ENCODE measurements around the gene IFNA6. TPM values are rescaled to one million over a fixed set of nuclear protein-coding genes. Genes with fewer than 3 reads are reported as not detected.

The IFNA6 gene
- total RNA-seq (2021) = not detected in 2 replicates
- not detected for Bru-seq, nascent RNA
- percentile 23 among the genes with signal in this experiment for BruChase-seq, experiment 1, labeled RNA remaining after a 2-hour chase
- not detected for BruChase-seq, experiment 2, labeled RNA remaining after a 6-hour chase
- long read RNA-seq = 0 reads

DNA sequence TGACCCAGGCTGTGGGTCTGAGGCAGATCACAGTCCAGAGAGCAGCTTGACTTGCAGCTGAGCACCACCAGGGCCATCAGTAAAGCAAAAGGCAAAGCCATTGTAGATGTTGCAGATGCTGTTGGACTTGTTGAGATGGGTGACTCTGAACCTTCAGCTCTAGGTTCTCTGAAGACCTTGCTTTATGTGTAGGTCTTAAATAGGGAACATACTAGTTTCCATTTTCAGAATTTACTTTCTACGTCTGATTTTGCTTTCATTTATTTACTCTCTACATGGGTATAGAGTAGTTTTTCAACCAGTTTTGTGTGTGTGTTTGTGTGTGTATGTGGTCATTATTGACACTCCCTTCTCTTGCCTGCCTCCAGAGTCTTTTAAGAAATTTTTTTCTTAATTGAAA lies at the start of gene IFNA6:
Gene IFNA6 (minus strand): TSS at position 101 of the 400 bp plus-strand sequence. CDS start 0 bp downstream, at position 101.
- Histone ChIP-seq H2AFZ (no peak within 1 kb of the TSS), H3K4me1 (replicated peaks; ENCODE audit: insufficient read depth) (no peaks in the 10 kb centered on the region), H3K79me2 (ENCODE audit: low read depth) (no peaks in the 10 kb centered on the region), H4K20me1 (ENCODE audit: insufficient read depth) (no peaks in the 10 kb centered on the region), H3K36me3 (ENCODE audit: low read depth) (no peaks in the 10 kb centered on the region), H3K27ac (no peak within 1 kb of the TSS), H3K4me2 (no peak within 1 kb of the TSS), H3K9me3 (ENCODE audit: insufficient read depth, low read depth) (no peaks in the 10 kb centered on the region), H3F3A (ENCODE audit: insufficient read depth, low read depth) (no peaks in the 10 kb centered on the region), H3K4me3 (no peak within 1 kb of the TSS), H3K27me3 (ENCODE audit: insufficient read depth, low read depth) (no peaks in the 10 kb centered on the region), H3K9me2 (ENCODE audit: insufficient read depth) (no peaks in the 10 kb centered on the region)
- ChIA-PET POLR2A (ENCODE audit: unreplicated experiment) (no interaction called here), CTCF (no interaction called here)
- TF ChIP-seq, protein P1, sequence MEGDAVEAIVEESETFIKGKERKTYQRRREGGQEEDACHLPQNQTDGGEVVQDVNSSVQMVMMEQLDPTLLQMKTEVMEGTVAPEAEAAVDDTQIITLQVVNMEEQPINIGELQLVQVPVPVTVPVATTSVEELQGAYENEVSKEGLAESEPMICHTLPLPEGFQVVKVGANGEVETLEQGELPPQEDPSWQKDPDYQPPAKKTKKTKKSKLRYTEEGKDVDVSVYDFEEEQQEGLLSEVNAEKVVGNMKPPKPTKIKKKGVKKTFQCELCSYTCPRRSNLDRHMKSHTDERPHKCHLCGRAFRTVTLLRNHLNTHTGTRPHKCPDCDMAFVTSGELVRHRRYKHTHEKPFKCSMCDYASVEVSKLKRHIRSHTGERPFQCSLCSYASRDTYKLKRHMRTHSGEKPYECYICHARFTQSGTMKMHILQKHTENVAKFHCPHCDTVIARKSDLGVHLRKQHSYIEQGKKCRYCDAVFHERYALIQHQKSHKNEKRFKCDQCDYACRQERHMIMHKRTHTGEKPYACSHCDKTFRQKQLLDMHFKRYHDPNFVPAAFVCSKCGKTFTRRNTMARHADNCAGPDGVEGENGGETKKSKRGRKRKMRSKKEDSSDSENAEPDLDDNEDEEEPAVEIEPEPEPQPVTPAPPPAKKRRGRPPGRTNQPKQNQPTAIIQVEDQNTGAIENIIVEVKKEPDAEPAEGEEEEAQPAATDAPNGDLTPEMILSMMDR (conservative IDR thresholded peaks at IDR 0.05) = no peak
- TF ChIP-seq EZH2 (IDR thresholded peaks at IDR 0.05; ENCODE audit: low read depth) = no peak
- no peak for DNase-seq
- intact Hi-C loops (cut with micrococcal nuclease; ENCODE audit: unreplicated experiment) = no loop called here
- no TSS peak for BruUV-seq (replicated peaks)

DNA sequence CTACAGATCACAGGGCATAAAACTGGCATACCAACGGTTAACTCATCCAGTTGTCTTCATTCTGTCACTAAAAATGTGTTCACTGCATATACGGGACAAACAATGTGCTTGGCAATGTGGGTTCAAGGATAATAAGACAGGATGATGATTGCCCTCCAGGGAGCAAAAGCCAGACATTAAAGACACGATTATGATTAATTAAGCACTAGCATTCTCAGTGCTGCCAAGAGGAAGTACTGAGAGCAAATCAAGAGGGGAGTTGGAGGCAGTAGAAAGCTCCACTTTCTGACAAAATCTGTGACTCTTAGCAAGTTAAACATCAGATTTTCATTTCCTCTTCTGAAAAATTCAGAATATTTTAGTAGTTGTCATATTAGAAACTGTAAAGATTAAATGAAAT lies 49.3 kb upstream of the IFNA6 start:
- no peaks in the 10 kb centered on the region for H3K27me3 ChIP-seq (ENCODE audit: insufficient read depth, low read depth)
- intact Hi-C loops (cut with micrococcal nuclease; ENCODE audit: unreplicated experiment) = no loop called here
- no peaks in the 10 kb centered on the region for H3K9me2 ChIP-seq (ENCODE audit: insufficient read depth)
- no peak for DNase-seq
- H3F3A ChIP-seq (ENCODE audit: insufficient read depth, low read depth) = no peaks in the 10 kb centered on the region
- H3K4me1 ChIP-seq (replicated peaks; ENCODE audit: insufficient read depth) = no peaks in the 10 kb centered on the region
- no peaks in the 10 kb centered on the region for H3K36me3 ChIP-seq (ENCODE audit: low read depth)
- BruUV-seq (replicated peaks) = no TSS peak
- no peaks in the 10 kb centered on the region for H4K20me1 ChIP-seq (ENCODE audit: insufficient read depth)
- CTCF ChIA-PET = no interaction called here
- H3K4me3 ChIP-seq = no peak overlapping the region
- POLR2A ChIA-PET (ENCODE audit: unreplicated experiment) = no interaction called here
- no peak overlapping the region for H2AFZ ChIP-seq
- H3K79me2 ChIP-seq (ENCODE audit: low read depth) = no peaks in the 10 kb centered on the region
- H3K4me2 ChIP-seq = no peak overlapping the region
- TF ChIP-seq, protein P1 (conservative IDR thresholded peaks at IDR 0.05) = no peak
- TF ChIP-seq EZH2 (IDR thresholded peaks at IDR 0.05; ENCODE audit: low read depth) = no peak
- no peaks in the 10 kb centered on the region for H3K9me3 ChIP-seq (ENCODE audit: insufficient read depth, low read depth)
- no peak overlapping the region for H3K27ac ChIP-seq

DNA sequence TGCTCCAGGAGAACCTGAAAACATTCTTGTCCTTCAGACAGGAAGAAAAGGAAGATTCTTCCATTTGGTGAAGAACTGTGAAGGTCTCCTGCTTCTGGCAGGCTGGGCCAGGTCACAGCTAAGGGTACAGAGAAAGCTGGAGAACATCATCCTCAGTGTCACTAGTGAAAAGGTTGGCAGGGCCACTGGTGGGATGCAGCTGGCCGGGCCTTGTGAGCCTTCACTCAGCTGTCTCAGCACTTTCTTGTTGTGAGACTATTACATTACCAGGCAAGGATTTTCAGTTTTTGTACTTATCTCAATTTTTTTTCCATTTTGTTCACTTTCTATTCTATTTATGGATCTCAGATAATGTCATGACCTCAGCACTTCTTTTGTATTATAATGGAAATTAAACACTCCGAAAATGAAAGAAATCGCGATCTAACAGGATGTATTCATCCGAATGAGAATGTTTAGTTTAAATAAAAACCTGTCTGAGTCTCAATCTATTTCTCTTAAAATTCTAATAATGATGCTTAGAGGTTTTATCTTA lies 48.3 kb upstream of the IFNA6 start:
- H2AFZ ChIP-seq = no peak overlapping the region
- no peaks in the 10 kb centered on the region for H3K36me3 ChIP-seq (ENCODE audit: low read depth)
- ChIA-PET POLR2A (ENCODE audit: unreplicated experiment) (no interaction called here), CTCF (no interaction called here)
- BruUV-seq (replicated peaks) = no TSS peak
- no peaks in the 10 kb centered on the region for H3K79me2 ChIP-seq (ENCODE audit: low read depth)
- intact Hi-C loops (cut with micrococcal nuclease; ENCODE audit: unreplicated experiment) = no loop called here
- no peaks in the 10 kb centered on the region for H3F3A ChIP-seq (ENCODE audit: insufficient read depth, low read depth)
- no peak for DNase-seq
- H3K4me3 ChIP-seq = no peak overlapping the region
- TF ChIP-seq EZH2 (IDR thresholded peaks at IDR 0.05; ENCODE audit: low read depth) = no peak
- TF ChIP-seq, protein P1 (conservative IDR thresholded peaks at IDR 0.05) = no peak
- H3K27ac ChIP-seq = no peak overlapping the region
- no peaks in the 10 kb centered on the region for H3K9me3 ChIP-seq (ENCODE audit: insufficient read depth, low read depth)
- no peaks in the 10 kb centered on the region for H4K20me1 ChIP-seq (ENCODE audit: insufficient read depth)
- H3K4me2 ChIP-seq = no peak overlapping the region
- H3K4me1 ChIP-seq (replicated peaks; ENCODE audit: insufficient read depth) = no peaks in the 10 kb centered on the region
- H3K9me2 ChIP-seq (ENCODE audit: insufficient read depth) = no peaks in the 10 kb centered on the region
- H3K27me3 ChIP-seq (ENCODE audit: insufficient read depth, low read depth) = no peaks in the 10 kb centered on the region
